Measurements from ENCODE around the gene RBM47.
"Not testable (repeated sequence)": the region's sequence is repeated elsewhere in the genome, so short reads cannot be mapped to it uniquely, and the experiment has no call there.

RBM47 gene

DNA sequence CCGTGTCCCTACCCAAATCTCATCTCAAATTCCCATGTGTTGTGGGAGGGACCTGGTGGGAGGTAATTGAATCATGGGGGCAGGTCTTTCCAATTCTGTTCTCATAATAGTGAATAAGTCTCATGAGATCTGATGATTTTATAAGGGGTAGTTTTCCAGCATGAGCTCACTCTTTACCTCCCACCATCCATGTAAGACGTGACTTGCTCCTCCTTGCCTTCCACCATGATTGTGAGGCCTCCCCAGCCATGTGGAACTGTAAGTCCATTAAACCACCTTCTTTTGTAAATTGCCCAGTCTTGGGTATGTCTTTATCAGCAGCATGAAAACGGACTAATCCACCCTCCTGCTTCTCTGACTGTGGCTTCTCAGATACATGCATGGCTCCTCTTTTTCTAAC lies 222.2 kb downstream of the RBM47 start:
- not testable (repeated sequence) for DNase-seq (ENCODE audit: low read depth in 2 of 2)

DNA sequence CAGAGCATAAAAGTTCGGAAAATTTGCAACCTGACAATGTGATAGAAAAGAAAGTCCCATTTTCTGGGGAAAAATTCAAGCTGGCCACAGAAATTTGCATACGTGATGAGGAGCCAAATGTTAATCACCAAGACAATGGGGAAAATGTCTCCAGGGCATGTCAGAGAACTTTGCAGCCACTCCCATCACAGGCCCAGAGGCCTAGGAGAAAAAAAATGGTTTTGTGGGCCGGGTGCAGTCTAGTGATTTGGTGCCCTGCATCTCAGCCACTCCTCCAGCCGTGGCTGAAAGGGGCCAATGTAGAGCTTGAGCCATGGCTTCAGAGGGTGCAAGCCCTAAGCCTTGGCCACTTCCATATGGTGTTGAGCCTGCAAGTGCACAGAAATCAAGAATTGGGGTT lies 223.3 kb downstream of the RBM47 start:
- no peak for DNase-seq (ENCODE audit: low read depth in 2 of 2)

- no peak for DNase-seq (ENCODE audit: low read depth in 2 of 2)
Observed at GRCh38 chr4:40405193-40405592, 224.5 kb downstream of the RBM47 start.

GRCh38 chr4:40403081-40403480 lies 226.6 kb downstream of the RBM47 start:
- no peak for DNase-seq (ENCODE audit: low read depth in 2 of 2)

- no peak for DNase-seq (ENCODE audit: low read depth in 2 of 2)
Observed at GRCh38 chr4:40402556-40402955, 227.1 kb downstream of the RBM47 start.

DNA sequence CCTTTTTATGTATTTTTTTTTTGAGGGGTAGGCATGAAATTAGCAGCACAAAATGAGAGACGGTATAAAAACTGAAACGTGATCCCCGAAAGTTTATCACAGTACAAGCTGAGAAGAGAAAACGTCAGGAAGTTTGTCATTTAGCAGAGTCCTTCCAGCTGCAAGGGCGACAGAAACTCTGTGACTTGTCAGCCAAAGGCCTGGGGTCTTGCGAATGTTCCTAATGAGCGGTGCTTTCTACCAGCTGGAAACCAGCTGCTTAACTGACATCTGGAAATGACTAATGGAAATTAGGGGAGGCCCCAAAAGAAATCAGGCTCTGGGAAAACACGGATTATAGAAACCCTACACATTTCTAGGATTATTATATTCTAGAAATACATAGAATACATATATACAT lies 228.0 kb downstream of the RBM47 start:
- no peak for DNase-seq (ENCODE audit: low read depth in 2 of 2)

DNA sequence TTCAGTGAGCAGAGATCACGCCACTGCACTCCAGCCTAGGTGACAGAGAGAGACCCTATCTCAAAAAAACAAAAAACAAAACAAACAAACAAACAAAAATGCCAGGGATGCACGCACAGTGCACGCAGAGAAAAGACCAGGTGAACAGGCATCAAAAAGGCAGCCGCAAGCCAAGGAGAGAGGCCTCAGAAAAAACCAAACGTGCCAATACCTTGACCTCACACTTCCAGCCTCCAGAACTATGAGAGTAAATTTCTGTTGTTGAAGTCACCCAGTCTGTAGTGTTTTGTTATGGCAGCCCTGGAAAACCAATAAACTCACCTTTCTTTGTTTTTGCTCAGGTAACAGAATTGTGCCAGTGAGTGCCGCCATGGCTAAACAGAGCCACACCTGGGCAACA lies 228.6 kb downstream of the RBM47 start:
- DNase-seq (ENCODE audit: low read depth in 2 of 2) = no peak

- DNase-seq (ENCODE audit: low read depth in 2 of 2) = no peak
Observed at GRCh38 chr4:40399578-40399977, 230.1 kb downstream of the RBM47 start.

DNA sequence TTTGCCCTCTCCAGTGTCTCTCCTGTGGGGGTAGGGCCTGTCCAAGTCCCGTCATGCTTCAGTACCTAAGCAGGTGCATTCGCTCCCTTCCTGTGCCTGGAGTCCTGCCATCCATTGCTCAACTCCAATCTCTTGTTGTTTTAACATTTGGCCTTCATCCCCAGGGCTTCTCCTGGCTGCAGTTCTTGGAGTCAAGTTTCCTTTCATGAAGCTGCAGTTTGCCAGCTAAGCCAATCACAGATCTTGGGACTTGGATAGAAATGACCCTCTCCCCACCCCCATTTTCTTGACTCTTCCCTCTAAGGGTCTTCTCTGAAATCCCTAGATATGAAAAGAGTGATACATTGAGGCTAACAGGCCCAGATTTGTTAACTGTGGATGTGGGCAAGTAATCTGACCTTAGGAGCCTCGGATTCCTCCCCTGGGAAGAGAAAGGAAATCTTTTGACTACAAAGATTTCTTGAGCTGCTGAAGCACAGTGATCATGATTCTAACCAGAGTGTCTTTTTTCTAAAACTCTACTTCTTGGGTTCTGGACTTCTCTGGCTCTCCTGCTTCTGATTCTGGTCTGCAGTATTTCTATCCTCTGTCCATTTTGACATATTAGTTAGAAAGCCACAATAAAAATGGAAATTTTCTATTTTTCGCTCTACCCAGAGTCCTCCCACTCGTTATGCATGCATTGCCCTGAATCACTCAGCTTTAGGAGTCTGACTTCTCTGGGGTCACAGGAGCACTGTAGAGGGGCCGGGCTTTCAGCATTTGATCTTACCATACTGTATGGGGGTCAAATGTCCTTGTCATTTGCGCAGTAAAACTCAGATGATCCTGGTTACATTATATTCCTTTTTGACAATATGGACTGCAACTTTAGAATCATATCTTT lies 233.5 kb downstream of the RBM47 start:
- no peak for DNase-seq (ENCODE audit: low read depth in 2 of 2)

GRCh38 chr4:40395166-40395900 lies 234.3 kb downstream of the RBM47 start:
- no peak for DNase-seq (ENCODE audit: low read depth in 2 of 2)

DNA sequence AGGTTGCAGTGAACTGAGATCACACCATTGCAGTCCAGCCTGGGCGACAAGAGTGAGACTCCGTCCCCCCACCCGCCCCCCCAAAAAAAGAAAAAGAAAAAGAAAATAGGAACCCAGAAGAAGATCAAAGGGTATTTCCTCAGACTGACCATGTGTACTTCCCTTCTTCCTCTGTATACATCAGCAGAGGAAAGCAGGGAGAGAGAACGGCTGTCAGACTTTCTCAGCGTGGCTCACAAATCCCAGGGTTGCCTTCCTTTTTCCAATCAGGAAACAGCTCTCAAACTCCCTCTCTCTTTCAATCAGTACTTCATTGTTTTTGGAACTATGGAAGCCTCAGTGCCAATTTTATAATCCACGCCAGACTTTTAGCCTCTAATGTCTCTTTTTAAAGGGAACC lies 235.4 kb downstream of the RBM47 start:
- no peak for DNase-seq (ENCODE audit: low read depth in 2 of 2)

- DNase-seq (ENCODE audit: low read depth in 2 of 2) = not testable (repeated sequence)
Observed at GRCh38 chr4:40392241-40392640, 237.4 kb downstream of the RBM47 start.

- no peak for DNase-seq (ENCODE audit: low read depth in 2 of 2)
Observed at GRCh38 chr4:40389986-40390385, 239.7 kb downstream of the RBM47 start.

GRCh38 chr4:40388239-40388638 lies 241.4 kb downstream of the RBM47 start:
- DNase-seq (ENCODE audit: low read depth in 2 of 2) = no peak

DNA sequence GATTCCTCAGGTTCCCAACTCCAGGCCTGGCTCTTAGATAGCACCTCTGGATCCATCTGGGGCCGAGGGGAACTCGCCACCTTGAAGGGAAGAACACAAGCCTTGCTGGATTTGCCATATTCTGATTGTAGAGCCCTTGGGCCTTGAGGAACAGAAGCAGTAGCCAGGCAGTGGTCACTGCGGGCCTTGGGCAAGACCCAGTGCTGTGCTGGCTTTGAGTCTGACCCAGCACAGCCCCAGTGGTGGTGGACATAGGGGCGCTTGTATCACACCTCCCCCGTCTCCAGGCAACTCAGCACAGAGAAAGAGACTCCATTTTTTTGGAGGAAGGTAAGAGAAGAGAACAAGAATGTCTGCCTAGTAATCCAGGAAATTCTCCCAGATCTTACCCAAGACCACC lies 249.0 kb downstream of the RBM47 start:
- DNase-seq (ENCODE audit: low read depth in 2 of 2) = no peak

- no peak for DNase-seq (ENCODE audit: low read depth in 2 of 2)
Observed at GRCh38 chr4:40379248-40379647, 250.4 kb downstream of the RBM47 start.

DNA sequence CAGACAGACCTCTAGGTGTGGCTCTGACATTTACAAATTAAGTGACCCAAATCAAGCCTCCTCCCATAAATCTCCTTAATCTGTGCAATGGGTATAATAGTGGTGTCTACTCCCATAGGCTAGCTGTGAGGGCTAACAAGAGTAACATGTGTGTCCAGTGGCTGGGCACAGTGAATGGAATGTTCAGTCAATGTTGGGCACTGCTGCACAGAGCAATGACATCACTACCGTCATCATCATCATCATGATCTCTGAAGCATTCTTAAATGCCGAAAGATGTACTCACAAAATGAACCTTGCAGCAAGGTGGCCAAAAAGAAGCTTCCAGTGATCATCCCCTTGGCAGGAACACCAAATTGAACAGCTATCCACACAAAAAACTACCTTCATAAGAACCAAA lies 251.0 kb downstream of the RBM47 start:
- DNase-seq (ENCODE audit: low read depth in 2 of 2) = no peak

DNA sequence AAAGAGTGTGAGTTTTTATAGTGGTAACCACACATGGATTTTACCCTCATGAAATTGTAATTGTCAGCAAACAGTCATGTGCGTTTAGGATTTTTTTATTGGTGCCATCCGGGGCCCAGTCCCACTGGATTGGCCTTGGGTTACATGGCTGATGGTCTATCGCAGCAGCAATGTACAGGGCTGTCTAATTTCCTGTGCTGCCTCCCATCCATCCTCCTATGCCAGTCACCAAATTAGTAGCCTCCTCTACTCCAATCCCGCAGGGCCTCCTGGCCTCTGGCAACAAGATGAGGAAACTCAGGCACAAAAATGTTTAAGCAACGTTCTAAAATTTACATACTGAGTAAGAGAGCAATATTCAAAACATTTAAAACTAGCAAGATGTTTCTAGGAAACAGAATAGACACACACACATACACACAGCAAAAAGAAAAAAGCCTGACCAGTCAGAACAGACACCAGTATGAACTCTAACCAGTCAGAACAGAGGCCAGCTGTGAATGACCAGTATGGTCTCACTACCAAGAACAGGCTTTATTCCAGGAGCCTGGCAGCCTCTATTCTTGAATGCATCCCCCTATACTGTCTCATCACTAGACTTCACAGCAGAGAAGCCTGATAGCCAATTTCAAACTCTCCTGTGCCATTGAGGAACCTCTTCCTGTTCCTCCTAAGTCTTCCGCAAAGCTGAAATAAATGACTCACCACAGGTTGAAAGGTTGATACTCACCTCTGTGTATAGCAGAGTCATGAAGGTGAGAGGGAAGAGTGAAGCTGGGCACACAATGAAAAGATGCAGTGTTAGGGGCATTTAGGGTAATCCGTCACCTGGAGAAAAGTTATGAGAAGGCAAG lies 251.9 kb downstream of the RBM47 start:
- no peak for DNase-seq (ENCODE audit: low read depth in 2 of 2)

- DNase-seq (ENCODE audit: low read depth in 2 of 2) = no peak
Observed at GRCh38 chr4:40375620-40376019, 254.0 kb downstream of the RBM47 start.

- no peak for DNase-seq (ENCODE audit: low read depth in 2 of 2)
Observed at GRCh38 chr4:40375095-40375494, 254.6 kb downstream of the RBM47 start.

DNA sequence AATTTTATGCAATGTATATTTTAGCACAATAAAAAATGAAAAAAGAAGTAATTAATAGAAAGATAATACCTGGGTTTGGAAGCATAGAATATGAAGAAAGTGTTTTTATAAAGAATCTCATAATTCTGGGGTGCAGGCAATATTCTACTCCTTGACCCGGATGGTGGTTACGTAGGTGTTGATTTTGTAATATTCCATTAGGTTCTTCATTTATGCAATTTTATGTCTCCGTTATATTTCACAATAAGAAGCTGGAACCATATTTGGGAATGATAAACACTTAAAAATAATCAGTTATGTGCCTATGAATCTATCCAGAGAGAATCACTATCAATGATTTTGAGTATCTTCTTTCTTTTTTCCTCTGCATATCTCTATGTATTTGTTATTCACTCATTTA lies 256.0 kb downstream of the RBM47 start:
- no peak for DNase-seq (ENCODE audit: low read depth in 2 of 2)

Measured in stimulated activated CD4-positive, alpha-beta T cell treated with anti-CD3 and anti-CD28 coated beads, Interleukin-1b, Interleukin-23, amount 100 ng/mL, for 4 hours (primary cell).